NB4 (cell line): ENCODE data around the gene COL4A2.

Experiments used
- POLR2A ChIP-seq: IDR thresholded peaks from 2 replicates; pipeline ENCODE4 v1.6.1; 2011; ENCODE audit warnings: mild to moderate bottlenecking; ENCODE audit not compliant: insufficient read length; ENCODE audit errors: extremely low read depth
- TF ChIP-seq, protein P1 (sequence below): IDR thresholded peaks from 2 replicates; pipeline ENCODE4 v1.6.1; 2011; ENCODE audit warnings: low read depth, low read length

DNA sequence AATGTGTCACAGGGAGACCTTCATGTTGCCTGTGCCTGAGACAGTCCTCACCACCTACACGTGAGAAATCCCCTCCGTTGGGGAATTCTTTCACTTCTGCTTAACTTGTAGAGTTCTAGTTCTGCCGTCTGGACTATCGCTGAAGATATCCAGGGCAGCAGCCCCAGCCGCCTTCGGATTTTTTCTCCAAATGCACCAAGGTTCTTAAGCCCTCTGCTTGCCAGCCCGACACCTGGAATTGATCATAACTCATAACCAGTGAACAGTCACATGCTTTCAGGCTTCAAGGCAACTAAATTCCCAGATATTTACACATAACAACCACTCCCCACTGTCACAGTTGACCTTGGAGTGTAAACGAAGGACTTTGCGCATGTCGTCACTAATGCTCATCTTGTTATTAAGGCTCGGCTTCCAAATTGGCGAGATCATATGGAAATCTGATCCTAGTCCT lies 140.0 kb downstream of the COL4A2 start:
- TF ChIP-seq, protein P1, sequence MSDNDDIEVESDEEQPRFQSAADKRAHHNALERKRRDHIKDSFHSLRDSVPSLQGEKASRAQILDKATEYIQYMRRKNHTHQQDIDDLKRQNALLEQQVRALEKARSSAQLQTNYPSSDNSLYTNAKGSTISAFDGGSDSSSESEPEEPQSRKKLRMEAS: no peak
- TF ChIP-seq POLR2A: no peak
